K562 (cell line): ENCODE data around the gene ZDHHC8. TPM values are rescaled to one million over a fixed set of nuclear protein-coding genes. Genes with fewer than 3 reads are reported as not detected.

ENCODE experiments used
- CBFB ChIP-seq: sonication (generic); formaldehyde crosslinking; IDR thresholded peaks from 2 replicates; pipeline ENCODE4 v1.4.0; 2020; ENCODE audit warnings: mild to moderate bottlenecking, missing genetic modification reagents
- CEBPG ChIP-seq, 3 experiments: fragments of 200-800 bp in 1 of 3; sonication (Bioruptor generic) in 1 of 3; sonication (generic) in 1 of 3; formaldehyde crosslinking in 1 of 3; IDR thresholded peaks in 2 of 3; conservative IDR thresholded peaks in 1 of 3; 2 replicates each; pipeline versions ENCODE4 v1.6.1 to v1.8.0; 2016 to 2022; ENCODE audit warnings: missing compliant biosample characterization in 2 of 3, missing genetic modification characterization in 2 of 3, mild to moderate bottlenecking in 1 of 3, missing genetic modification reagents in 1 of 3
- MYNN ChIP-seq, 2 experiments: sonication (generic); formaldehyde crosslinking in 1 of 2; IDR thresholded peaks; 2 replicates each; pipeline versions ENCODE4 v1.5.0 to v1.6.1; 2016 to 2020; ENCODE audit warnings: antibody characterized with exemption in 1 of 2, missing genetic modification reagents in 1 of 2
- NR2C1 ChIP-seq, 2 experiments: fragments of 450-650 bp; IDR thresholded peaks; 2 replicates each; pipeline ENCODE4 v1.6.1; 2017; ENCODE audit warnings: mild to moderate bottlenecking in 2 of 2, antibody characterized with exemption in 1 of 2, inconsistent platforms in 1 of 2, missing compliant biosample characterization in 1 of 2, missing genetic modification characterization in 1 of 2
- POLR2G ChIP-seq: fragments of 200-400 bp; formaldehyde crosslinking; IDR thresholded peaks from 2 replicates; pipeline ENCODE4 v1.6.1; 2017; ENCODE audit warnings: low read depth, mild to moderate bottlenecking, antibody characterized with exemption, low read length, moderate library complexity
- ZKSCAN3 ChIP-seq: fragments of 250-450 bp; sonication (Bioruptor Pico); IDR thresholded peaks from 2 replicates; pipeline ENCODE4 v1.4.0; 2020
- polyA plus RNA-seq, 8 experiments: library from polyadenylated mRNA; depleted of rRNA in 4 of 8; stranded (reverse) in 5 of 8; unstranded in 3 of 8; fragments of >200 nt; fragmentation: Nextera tagmentation in 2 of 8; fragmentation: Illumina TruSeq in 1 of 8; extraction: Ambion mirVana in 2 of 8; extraction: Trizol in 1 of 8; gene quantifications; 2 replicates each; pipeline versions ENCODE4 v1.2.1 to v1.2.3, GENCODE V29; 2011 to 2014; ENCODE audit warnings: inconsistent platforms in 1 of 8, missing spikeins in 1 of 8
- total RNA-seq, 7 experiments: library from RNA; depleted of rRNA in 6 of 7; stranded (reverse); fragments of >200 nt in 6 of 7; fragmentation: Illumina TruSeq in 2 of 7; extraction: Trizol in 2 of 7; gene quantifications; 2 replicates each; pipeline versions ENCODE4 v1.2.1 to v1.2.3, GENCODE V29; 2011 to 2021; ENCODE audit warnings: low replicate concordance in 1 of 7
- TF ChIP-seq, protein P1 (sequence below): fragments of 450-650 bp; IDR thresholded peaks from 2 replicates; pipeline ENCODE4 v1.7.1; 2018; ENCODE audit warnings: mild to moderate bottlenecking, low read depth; ENCODE audit not compliant: partially characterized antibody
- TF ChIP-seq, protein P2 (sequence below), 2 experiments: fragments of 450-650 bp in 1 of 2; sonication (generic) in 1 of 2; formaldehyde crosslinking in 1 of 2; IDR thresholded peaks; 2 replicates each; pipeline versions ENCODE4 v1.7.1 to v1.9.0; 2016 to 2022; ENCODE audit warnings: inconsistent platforms in 1 of 2, mild to moderate bottlenecking in 1 of 2, missing genetic modification reagents in 1 of 2
- TF ChIP-seq, protein P3 (sequence below): fragments of 450-650 bp; IDR thresholded peaks from 2 replicates; pipeline ENCODE4 v1.6.1; 2016; ENCODE audit warnings: low read depth, mild to moderate bottlenecking, moderate library complexity

The ZDHHC8 gene
- total and polyA plus RNA-seq, 9 of the 15 experiments (the other 6 are each of a cell fraction or from before 2014, with no cell fraction given): 0.04 to 109 (median 16.4) TPM

DNA sequence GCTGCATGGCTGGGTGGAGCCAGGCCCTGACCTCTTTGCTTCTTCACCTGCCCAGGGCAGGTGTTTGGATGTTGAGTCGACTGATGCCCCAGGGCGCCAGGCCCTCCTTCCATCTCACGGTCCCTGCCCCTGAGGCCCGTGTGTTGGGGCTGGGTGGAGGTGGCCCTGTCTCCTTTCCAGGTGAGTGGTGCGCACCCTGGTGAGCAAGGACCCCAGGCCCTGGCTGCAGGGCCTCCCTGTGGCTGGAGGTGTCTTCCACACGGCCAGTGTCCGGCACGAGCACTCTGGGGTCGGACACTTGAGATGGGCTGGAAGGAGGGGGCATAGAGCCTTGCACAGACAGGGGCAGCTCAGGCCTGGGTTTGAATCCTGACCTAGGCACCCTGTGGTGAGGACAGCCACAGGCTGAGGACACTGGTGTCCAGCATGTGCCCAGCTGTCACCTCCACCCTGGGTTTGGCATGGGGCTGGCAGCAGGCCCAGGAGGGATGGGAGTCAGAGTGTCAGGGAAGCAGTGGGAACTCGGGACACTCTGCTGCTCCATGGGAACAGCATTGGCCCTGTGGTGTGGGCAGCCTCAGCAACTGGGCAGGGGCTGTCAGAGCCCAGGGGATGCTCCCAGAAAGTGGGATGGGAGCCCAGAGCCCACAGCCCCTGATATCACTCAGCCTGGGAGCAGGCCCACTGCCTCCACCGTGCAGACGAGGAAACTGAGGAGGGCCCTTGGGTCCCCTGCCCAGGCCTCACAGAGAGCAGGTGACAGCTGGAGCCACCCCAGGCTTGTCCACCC is 56.4 kb downstream of the ZDHHC8 start (continued):
- TF ChIP-seq, protein P1, sequence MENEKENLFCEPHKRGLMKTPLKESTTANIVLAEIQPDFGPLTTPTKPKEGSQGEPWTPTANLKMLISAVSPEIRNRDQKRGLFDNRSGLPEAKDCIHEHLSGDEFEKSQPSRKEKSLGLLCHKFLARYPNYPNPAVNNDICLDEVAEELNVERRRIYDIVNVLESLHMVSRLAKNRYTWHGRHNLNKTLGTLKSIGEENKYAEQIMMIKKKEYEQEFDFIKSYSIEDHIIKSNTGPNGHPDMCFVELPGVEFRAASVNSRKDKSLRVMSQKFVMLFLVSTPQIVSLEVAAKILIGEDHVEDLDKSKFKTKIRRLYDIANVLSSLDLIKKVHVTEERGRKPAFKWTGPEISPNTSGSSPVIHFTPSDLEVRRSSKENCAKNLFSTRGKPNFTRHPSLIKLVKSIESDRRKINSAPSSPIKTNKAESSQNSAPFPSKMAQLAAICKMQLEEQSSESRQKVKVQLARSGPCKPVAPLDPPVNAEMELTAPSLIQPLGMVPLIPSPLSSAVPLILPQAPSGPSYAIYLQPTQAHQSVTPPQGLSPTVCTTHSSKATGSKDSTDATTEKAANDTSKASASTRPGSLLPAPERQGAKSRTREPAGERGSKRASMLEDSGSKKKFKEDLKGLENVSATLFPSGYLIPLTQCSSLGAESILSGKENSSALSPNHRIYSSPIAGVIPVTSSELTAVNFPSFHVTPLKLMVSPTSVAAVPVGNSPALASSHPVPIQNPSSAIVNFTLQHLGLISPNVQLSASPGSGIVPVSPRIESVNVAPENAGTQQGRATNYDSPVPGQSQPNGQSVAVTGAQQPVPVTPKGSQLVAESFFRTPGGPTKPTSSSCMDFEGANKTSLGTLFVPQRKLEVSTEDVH: no peak
- TF ChIP-seq MYNN (IDR thresholded peaks at IDR 0.05): no peak
- no peak for TF ChIP-seq MYNN (CRISPR knock-in tag; IDR thresholded peaks at IDR 0.05)
- TF ChIP-seq CEBPG (CRISPR knock-in tag; IDR thresholded peaks at IDR 0.05): 0 out of 2 replicates have a peak, but pooled peaks have one; percentile 8
- no peak for TF ChIP-seq CEBPG (tag; conservative IDR thresholded peaks at IDR 0.05 in 1 of 2, IDR thresholded peaks at IDR 0.05 in 1 of 2)
- no peak for TF ChIP-seq POLR2G
- TF ChIP-seq ZKSCAN3: no peak
- TF ChIP-seq CBFB (CRISPR knock-in tag): 0 out of 2 replicates have a peak, but pooled peaks have one; percentile 16
- TF ChIP-seq, protein P2, sequence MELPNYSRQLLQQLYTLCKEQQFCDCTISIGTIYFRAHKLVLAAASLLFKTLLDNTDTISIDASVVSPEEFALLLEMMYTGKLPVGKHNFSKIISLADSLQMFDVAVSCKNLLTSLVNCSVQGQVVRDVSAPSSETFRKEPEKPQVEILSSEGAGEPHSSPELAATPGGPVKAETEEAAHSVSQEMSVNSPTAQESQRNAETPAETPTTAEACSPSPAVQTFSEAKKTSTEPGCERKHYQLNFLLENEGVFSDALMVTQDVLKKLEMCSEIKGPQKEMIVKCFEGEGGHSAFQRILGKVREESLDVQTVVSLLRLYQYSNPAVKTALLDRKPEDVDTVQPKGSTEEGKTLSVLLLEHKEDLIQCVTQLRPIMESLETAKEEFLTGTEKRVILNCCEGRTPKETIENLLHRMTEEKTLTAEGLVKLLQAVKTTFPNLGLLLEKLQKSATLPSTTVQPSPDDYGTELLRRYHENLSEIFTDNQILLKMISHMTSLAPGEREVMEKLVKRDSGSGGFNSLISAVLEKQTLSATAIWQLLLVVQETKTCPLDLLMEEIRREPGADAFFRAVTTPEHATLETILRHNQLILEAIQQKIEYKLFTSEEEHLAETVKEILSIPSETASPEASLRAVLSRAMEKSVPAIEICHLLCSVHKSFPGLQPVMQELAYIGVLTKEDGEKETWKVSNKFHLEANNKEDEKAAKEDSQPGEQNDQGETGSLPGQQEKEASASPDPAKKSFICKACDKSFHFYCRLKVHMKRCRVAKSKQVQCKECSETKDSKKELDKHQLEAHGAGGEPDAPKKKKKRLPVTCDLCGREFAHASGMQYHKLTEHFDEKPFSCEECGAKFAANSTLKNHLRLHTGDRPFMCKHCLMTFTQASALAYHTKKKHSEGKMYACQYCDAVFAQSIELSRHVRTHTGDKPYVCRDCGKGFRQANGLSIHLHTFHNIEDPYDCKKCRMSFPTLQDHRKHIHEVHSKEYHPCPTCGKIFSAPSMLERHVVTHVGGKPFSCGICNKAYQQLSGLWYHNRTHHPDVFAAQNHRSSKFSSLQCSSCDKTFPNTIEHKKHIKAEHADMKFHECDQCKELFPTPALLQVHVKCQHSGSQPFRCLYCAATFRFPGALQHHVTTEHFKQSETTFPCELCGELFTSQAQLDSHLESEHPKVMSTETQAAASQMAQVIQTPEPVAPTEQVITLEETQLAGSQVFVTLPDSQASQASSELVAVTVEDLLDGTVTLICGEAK (IDR thresholded peaks at IDR 0.05): no peak
- TF ChIP-seq, protein P2 (CRISPR knock-in tag; IDR thresholded peaks at IDR 0.05): 0 out of 2 replicates have a peak, but pooled peaks have one; percentile 55
- TF ChIP-seq, protein P3, sequence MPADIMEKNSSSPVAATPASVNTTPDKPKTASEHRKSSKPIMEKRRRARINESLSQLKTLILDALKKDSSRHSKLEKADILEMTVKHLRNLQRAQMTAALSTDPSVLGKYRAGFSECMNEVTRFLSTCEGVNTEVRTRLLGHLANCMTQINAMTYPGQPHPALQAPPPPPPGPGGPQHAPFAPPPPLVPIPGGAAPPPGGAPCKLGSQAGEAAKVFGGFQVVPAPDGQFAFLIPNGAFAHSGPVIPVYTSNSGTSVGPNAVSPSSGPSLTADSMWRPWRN: no peak
- TF ChIP-seq NR2C1 (IDR thresholded peaks at IDR 0.05): no peak
- TF ChIP-seq NR2C1 (tag; IDR thresholded peaks at IDR 0.05): no peak
